IMR-90 (cell line): ENCODE data around the gene PDZD2. TPM values are rescaled to one million over a fixed set of nuclear protein-coding genes. Genes with fewer than 3 reads are reported as not detected.

Experiments used
- ATAC-seq: fragments of 200-7000 bp; cut with Tn5 transposase; 2 replicates; pipeline ENCODE4 v1.9.1; 2020; ENCODE audit warnings: low read depth, mild to moderate bottlenecking, moderate library complexity
- BruUV-seq: library from RNA; stranded (reverse); fragments of 400-500 nt; replicated peaks from 2 replicates; lab custom pipeline; 2021; lab: Mats Ljungman, UMichigan
- CTCF ChIA-PET: fragments of 300-600 bp; formaldehyde crosslinking; extraction: SDS; loops from one replicate; lab custom pipeline; 2021; ENCODE audit warnings: antibody characterized with exemption; lab: Yijun Ruan, JAX
- POLR2A ChIA-PET: fragments of 300-600 bp; sonication (Branson Sonifier 250); formaldehyde crosslinking; loops from one replicate; lab custom pipeline; 2022; ENCODE audit warnings: antibody characterized with exemption; ENCODE audit not compliant: unreplicated experiment; lab: Charles Lee
- DNase-seq: peaks from one replicate; pipeline ENCODE4 v3.0.0; 2013
- H2AFZ ChIP-seq: replicated peaks from 2 replicates; pipeline ENCODE3; 2013; ENCODE audit warnings: low read length, mild to moderate bottlenecking; ENCODE audit not compliant: poor library complexity
- H2AK5ac ChIP-seq: 2 replicates; pipeline ENCODE4 v1.6.1; 2013; ENCODE audit warnings: low read depth, low read length, inconsistent platforms
- H2AK9ac ChIP-seq: replicated peaks from 2 replicates; pipeline ENCODE3; 2013; ENCODE audit warnings: mild to moderate bottlenecking, low read depth, low read length, moderate library complexity; ENCODE audit not compliant: poor library complexity
- H2BK120ac ChIP-seq: 2 replicates; pipeline ENCODE4 v1.6.1; 2013; ENCODE audit warnings: low read depth, low read length, inconsistent platforms
- H2BK15ac ChIP-seq: 3 replicates; pipeline ENCODE4 v1.6.1; 2013; ENCODE audit warnings: low read depth, low read length, inconsistent platforms
- H2BK20ac ChIP-seq: 2 replicates; pipeline ENCODE4 v1.6.1; 2013; ENCODE audit warnings: low read depth, mild to moderate bottlenecking, inconsistent platforms, low read length, moderate library complexity
- H2BK5ac ChIP-seq: 2 replicates; pipeline ENCODE4 v1.6.1; 2013; ENCODE audit warnings: mild to moderate bottlenecking, low read depth, low read length, inconsistent platforms; ENCODE audit not compliant: poor library complexity, severe bottlenecking
- H3K14ac ChIP-seq: replicated peaks from 2 replicates; pipeline ENCODE4 v1.6.1; 2013; ENCODE audit warnings: low read depth, low read length, inconsistent platforms
- H3K18ac ChIP-seq: 2 replicates; pipeline ENCODE4 v1.6.1; 2013; ENCODE audit warnings: low read depth, low read length, control low read depth
- H3K23ac ChIP-seq: 2 replicates; pipeline ENCODE4 v1.6.1; 2013; ENCODE audit warnings: low read depth, low read length, inconsistent platforms
- H3K27ac ChIP-seq: 2 replicates; pipeline ENCODE4 v1.5.1; 2013; ENCODE audit warnings: mild to moderate bottlenecking, control low read depth, low read length; ENCODE audit not compliant: insufficient read depth
- H3K27me3 ChIP-seq: 2 replicates; pipeline ENCODE4 v1.6.1; 2013; ENCODE audit warnings: low read length; ENCODE audit not compliant: control insufficient read depth, insufficient read depth
- H3K36me3 ChIP-seq: 2 replicates; pipeline ENCODE4 v1.6.1; 2013; ENCODE audit warnings: low read length, mixed read lengths; ENCODE audit not compliant: control insufficient read depth, insufficient read depth
- H3K4ac ChIP-seq: 2 replicates; pipeline ENCODE4 v1.6.1; 2013; ENCODE audit warnings: low read depth, low read length, inconsistent platforms
- H3K4me1 ChIP-seq: 2 replicates; pipeline ENCODE4 v1.6.1; 2013; ENCODE audit warnings: low read length, mixed read lengths; ENCODE audit not compliant: control insufficient read depth, insufficient read depth
- H3K4me2 ChIP-seq: 2 replicates; pipeline ENCODE4 v1.6.1; 2013; ENCODE audit warnings: low read depth, mild to moderate bottlenecking, control low read depth, low read length, moderate library complexity
- H3K4me3 ChIP-seq: 2 replicates; pipeline ENCODE4 v1.5.1; 2013; ENCODE audit warnings: low read depth, mild to moderate bottlenecking, control low read depth, low read length, moderate library complexity; ENCODE audit not compliant: insufficient read depth
- H3K56ac ChIP-seq: 2 replicates; pipeline ENCODE4 v1.6.1; 2013; ENCODE audit warnings: low read length, inconsistent platforms; ENCODE audit not compliant: insufficient read depth; ENCODE audit errors: extremely low read depth
- H3K79me1 ChIP-seq, 2 experiments: 2 replicates each; pipeline ENCODE4 v1.6.1; 2013; ENCODE audit warnings: low read length in 2 of 2, inconsistent platforms in 1 of 2, low read depth in 1 of 2
- H3K9ac ChIP-seq: 2 replicates; pipeline ENCODE4 v1.6.1; 2013; ENCODE audit warnings: low read depth, low read length, control low read depth
- H3K9me1 ChIP-seq: 2 replicates; pipeline ENCODE4 v1.6.1; 2013; ENCODE audit warnings: low read length, inconsistent platforms; ENCODE audit not compliant: insufficient read depth
- H3K9me3 ChIP-seq: 2 replicates; pipeline ENCODE4 v1.6.1; 2013; ENCODE audit warnings: low read length; ENCODE audit not compliant: control insufficient read depth, insufficient read depth
- H4K20me1 ChIP-seq: 2 replicates; pipeline ENCODE4 v1.6.1; 2013; ENCODE audit warnings: low read length, inconsistent platforms; ENCODE audit not compliant: insufficient read depth
- H4K5ac ChIP-seq: 2 replicates; pipeline ENCODE4 v1.6.1; 2013; ENCODE audit warnings: mild to moderate bottlenecking, low read depth, low read length, control low read depth
- H4K8ac ChIP-seq, 2 experiments: 2 replicates each; pipeline ENCODE4 v1.6.1; 2013; ENCODE audit warnings: low read depth in 2 of 2, low read length in 2 of 2, control low read depth in 1 of 2, inconsistent platforms in 1 of 2
- H4K91ac ChIP-seq: 2 replicates; pipeline ENCODE4 v1.6.1; 2013; ENCODE audit warnings: low read depth, low read length, inconsistent platforms; ENCODE audit not compliant: insufficient read depth
- BHLHE40 ChIP-seq: fragments of 150-350 bp; IDR thresholded peaks from 2 replicates; pipeline ENCODE4 v1.6.1; 2016; ENCODE audit warnings: mild to moderate bottlenecking, low read depth, low read length
- CEBPB ChIP-seq: IDR thresholded peaks from 2 replicates; pipeline ENCODE4 v1.6.1; 2012; ENCODE audit warnings: low read depth, low read length, improper control_type of control experiment
- CHD1 ChIP-seq: IDR thresholded peaks from 2 replicates; pipeline ENCODE4 v1.6.1; 2012; ENCODE audit warnings: low read depth, low read length, improper control_type of control experiment
- ELK1 ChIP-seq: fragments of 150-350 bp; IDR thresholded peaks from 2 replicates; pipeline ENCODE4 v1.6.1; 2016; ENCODE audit warnings: low read depth, mild to moderate bottlenecking, low read length, moderate library complexity, borderline replicate concordance
- FOS ChIP-seq: fragments of 150-350 bp; IDR thresholded peaks from 2 replicates; pipeline ENCODE4 v1.6.1; 2016; ENCODE audit warnings: low read depth, low read length
- MAFK ChIP-seq: IDR thresholded peaks from 2 replicates; pipeline ENCODE4 v1.6.1; 2012; ENCODE audit warnings: low read depth, low read length, improper control_type of control experiment
- MAZ ChIP-seq: IDR thresholded peaks from 2 replicates; pipeline ENCODE4 v1.6.1; 2012; ENCODE audit warnings: low read depth, mild to moderate bottlenecking, low read length, improper control_type of control experiment, moderate library complexity, borderline replicate concordance
- MXI1 ChIP-seq: IDR thresholded peaks from 2 replicates; pipeline ENCODE4 v1.6.1; 2012; ENCODE audit warnings: low read depth, mild to moderate bottlenecking, low read length, moderate library complexity, borderline replicate concordance
- NFE2L2 ChIP-seq: fragments of 150-350 bp; IDR thresholded peaks from 2 replicates; pipeline ENCODE4 v1.6.1; 2016; ENCODE audit warnings: low read depth, mild to moderate bottlenecking, low read length
- POLR2A ChIP-seq: IDR thresholded peaks from 2 replicates; pipeline ENCODE4 v1.6.1; 2012; ENCODE audit warnings: mild to moderate bottlenecking, low read depth, low read length
- RAD21 ChIP-seq: IDR thresholded peaks from 2 replicates; pipeline ENCODE4 v1.6.1; 2012; ENCODE audit warnings: low read length, improper control_type of control experiment
- RCOR1 ChIP-seq: IDR thresholded peaks from 2 replicates; pipeline ENCODE4 v1.6.1; 2012; ENCODE audit warnings: mild to moderate bottlenecking, low read length, improper control_type of control experiment; ENCODE audit not compliant: insufficient replicate concordance
- RFX5 ChIP-seq: IDR thresholded peaks from 2 replicates; pipeline ENCODE4 v1.8.0; 2012; ENCODE audit warnings: low read depth, mild to moderate bottlenecking, low read length, moderate library complexity
- SMC3 ChIP-seq: fragments of 150-350 bp; IDR thresholded peaks from 2 replicates; pipeline ENCODE4 v1.6.1; 2016; ENCODE audit warnings: low read depth, mild to moderate bottlenecking, antibody characterized with exemption, low read length, moderate library complexity
- WGBS, 2 experiments: methylation state at CpG; one replicate each; pipeline versions ENCODE4 v1.1.5 to v1.1.7; 2013; ENCODE audit warnings: missing lambda C conversion rate in 2 of 2; ENCODE audit not compliant: insufficient read length in 1 of 2; ENCODE audit errors: extremely low coverage in 2 of 2; 5-methylcytosine and 5-hydroxymethylcytosine counted together
- dilution Hi-C: fragments of 300-500 bp; cut with HindIII; formaldehyde crosslinking; loops from one replicate; pipeline ENCODE4 v1.14.3; 2018; ENCODE audit warnings: low sequenced_read_pairs; ENCODE audit not compliant: unreplicated experiment
- in situ Hi-C: fragments of 300-500 bp; cut with MboI; formaldehyde crosslinking; loops from 3 replicates; pipeline ENCODE4 v1.14.3; 2019; ENCODE audit warnings: low sequenced_read_pairs, inconsistent platforms, mixed read lengths
- intact Hi-C: fragments of 100-400 bp; cut with micrococcal nuclease; formaldehyde crosslinking; loops from 2 replicates; pipeline ENCODE4 v1.10.0; 2022
- polyA plus RNA-seq, 3 experiments: library from polyadenylated mRNA; depleted of rRNA; stranded (reverse); fragments of >200 nt; gene quantifications; 2 replicates each; pipeline ENCODE4 v1.2.3, GENCODE V29; 2012; ENCODE audit warnings: low replicate concordance in 1 of 3
- total RNA-seq: library from RNA; depleted of rRNA; stranded (reverse); fragments of >200 nt; gene quantifications from 2 replicates; pipeline ENCODE4 v1.2.3, GENCODE V29; 2012
- TF ChIP-seq, protein P1 (sequence below): fragments of 150-350 bp; IDR thresholded peaks from 2 replicates; pipeline ENCODE4 v1.6.1; 2017; ENCODE audit warnings: mild to moderate bottlenecking, antibody characterized with exemption, low read length, low read depth
- TF ChIP-seq, protein P2 (sequence below): conservative IDR thresholded peaks from 2 replicates; pipeline ENCODE4 v1.5.1; 2012; ENCODE audit warnings: mild to moderate bottlenecking, low read depth, low read length, improper control_type of control experiment

PDZD2 gene
- total and polyA plus RNA-seq, 2 of the 4 experiments (the other 2 are of a cell fraction): under 0.01 to 0.02 TPM

GRCh38 chr5:31641575-31641974 is 2.6 kb downstream of the PDZD2 start:
- Histone ChIP-seq H3K4ac (no peak overlapping the region), H2BK20ac (no peak overlapping the region), H3K79me1 (no peaks in the 10 kb centered on the region), H3K9me1 (0 out of 2 replicates have a peak, but pooled peaks cover 2% of the 10 kb centered on the region), H3K9ac (no peak overlapping the region), H3K27me3 (peaks cover 58% of the 10 kb centered on the region), H2AK9ac (no peak overlapping the region), H3K9me3 (no peaks in the 10 kb centered on the region), H4K5ac (no peak overlapping the region), H3K36me3 (no peaks in the 10 kb centered on the region), H4K8ac (no peak overlapping the region), H2AK5ac (no peak overlapping the region), H3K14ac (no peak overlapping the region), H4K20me1 (no peaks in the 10 kb centered on the region), H2AFZ (no peak overlapping the region), H3K4me1 (no peaks in the 10 kb centered on the region; the same call in 1 of the 2 replicates), H3K23ac (no peak overlapping the region), H3K56ac (no peak overlapping the region), H4K91ac (no peak overlapping the region), H3K4me2 (no peak overlapping the region), H2BK5ac (no peak overlapping the region), H3K18ac (no peak overlapping the region), H2BK120ac (no peak overlapping the region), H2BK15ac (no peak overlapping the region), H3K4me3 (no peak overlapping the region), H3K27ac (no peak overlapping the region)
- POLR2A ChIA-PET: no interaction called here
- no peak for ATAC-seq
- DNase-seq: no peak
- dilution Hi-C loops: no loop called here
- no TSS peak for BruUV-seq
- no CpG with 5 or more reads among the region's 5 CpGs for WGBS, 2 experiments
- in situ Hi-C loops: no loop called here
- TF ChIP-seq, protein P1, sequence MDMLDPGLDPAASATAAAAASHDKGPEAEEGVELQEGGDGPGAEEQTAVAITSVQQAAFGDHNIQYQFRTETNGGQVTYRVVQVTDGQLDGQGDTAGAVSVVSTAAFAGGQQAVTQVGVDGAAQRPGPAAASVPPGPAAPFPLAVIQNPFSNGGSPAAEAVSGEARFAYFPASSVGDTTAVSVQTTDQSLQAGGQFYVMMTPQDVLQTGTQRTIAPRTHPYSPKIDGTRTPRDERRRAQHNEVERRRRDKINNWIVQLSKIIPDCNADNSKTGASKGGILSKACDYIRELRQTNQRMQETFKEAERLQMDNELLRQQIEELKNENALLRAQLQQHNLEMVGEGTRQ: no peak
- TF ChIP-seq, protein P2, sequence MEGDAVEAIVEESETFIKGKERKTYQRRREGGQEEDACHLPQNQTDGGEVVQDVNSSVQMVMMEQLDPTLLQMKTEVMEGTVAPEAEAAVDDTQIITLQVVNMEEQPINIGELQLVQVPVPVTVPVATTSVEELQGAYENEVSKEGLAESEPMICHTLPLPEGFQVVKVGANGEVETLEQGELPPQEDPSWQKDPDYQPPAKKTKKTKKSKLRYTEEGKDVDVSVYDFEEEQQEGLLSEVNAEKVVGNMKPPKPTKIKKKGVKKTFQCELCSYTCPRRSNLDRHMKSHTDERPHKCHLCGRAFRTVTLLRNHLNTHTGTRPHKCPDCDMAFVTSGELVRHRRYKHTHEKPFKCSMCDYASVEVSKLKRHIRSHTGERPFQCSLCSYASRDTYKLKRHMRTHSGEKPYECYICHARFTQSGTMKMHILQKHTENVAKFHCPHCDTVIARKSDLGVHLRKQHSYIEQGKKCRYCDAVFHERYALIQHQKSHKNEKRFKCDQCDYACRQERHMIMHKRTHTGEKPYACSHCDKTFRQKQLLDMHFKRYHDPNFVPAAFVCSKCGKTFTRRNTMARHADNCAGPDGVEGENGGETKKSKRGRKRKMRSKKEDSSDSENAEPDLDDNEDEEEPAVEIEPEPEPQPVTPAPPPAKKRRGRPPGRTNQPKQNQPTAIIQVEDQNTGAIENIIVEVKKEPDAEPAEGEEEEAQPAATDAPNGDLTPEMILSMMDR: no peak
- no peak for TF ChIP-seq MAFK
- no peak for TF ChIP-seq NFE2L2
- TF ChIP-seq RCOR1: no peak
- TF ChIP-seq SMC3: no peak
- no peak for TF ChIP-seq POLR2A
- no peak for TF ChIP-seq ELK1
- TF ChIP-seq CHD1: no peak
- TF ChIP-seq BHLHE40: no peak
- no peak for TF ChIP-seq CEBPB
- TF ChIP-seq MAZ: no peak
- no peak for TF ChIP-seq MXI1
- no peak for TF ChIP-seq FOS
- no peak for TF ChIP-seq RAD21
- no peak for TF ChIP-seq RFX5
- CTCF ChIA-PET: no interaction called here
- intact Hi-C loops: no loop called here
